Mesendoderm (in vitro differentiated cells): ENCODE measurements around the gene SKOR1.

Experiments used
- DNase-seq: peaks from one replicate; pipeline ENCODE4 v3.0.0; 2013
- H2AK5ac ChIP-seq: 2 replicates; pipeline ENCODE4 v1.6.1; 2013; ENCODE audit warnings: low read length, inconsistent platforms
- H2BK120ac ChIP-seq: 2 replicates; pipeline ENCODE4 v1.6.1; 2013; ENCODE audit warnings: low read depth, mild to moderate bottlenecking, low read length, moderate library complexity, mixed read lengths
- H2BK15ac ChIP-seq: replicated peaks from 2 replicates; pipeline ENCODE4 v1.6.1; 2013; ENCODE audit warnings: low read depth, mild to moderate bottlenecking, moderate library complexity
- H2BK5ac ChIP-seq: 2 replicates; pipeline ENCODE4 v1.6.1; 2013; ENCODE audit warnings: low read length, inconsistent platforms
- H3K18ac ChIP-seq: 2 replicates; pipeline ENCODE4 v1.6.1; 2013; ENCODE audit warnings: mild to moderate bottlenecking, low read length, mixed read lengths
- H3K23ac ChIP-seq: one replicate; pipeline ENCODE4 v1.6.1; 2013; ENCODE audit warnings: low read length
- H3K27ac ChIP-seq: 2 replicates; pipeline ENCODE4 v1.5.1; 2013; ENCODE audit warnings: low read depth, mild to moderate bottlenecking, inconsistent platforms, low read length, moderate library complexity
- H3K27me3 ChIP-seq: 2 replicates; pipeline ENCODE4 v1.6.1; 2013; ENCODE audit warnings: low read length, control low read depth, mild to moderate bottlenecking, inconsistent platforms; ENCODE audit not compliant: insufficient read depth, poor library complexity
- H3K36me3 ChIP-seq: 2 replicates; pipeline ENCODE4 v1.6.1; 2013; ENCODE audit warnings: low read length, inconsistent platforms; ENCODE audit not compliant: control insufficient read depth, insufficient read depth
- H3K4ac ChIP-seq: one replicate; pipeline ENCODE4 v1.6.1; 2013; ENCODE audit warnings: low read depth, mild to moderate bottlenecking, low read length, moderate library complexity
- H3K4me1 ChIP-seq: 2 replicates; pipeline ENCODE4 v1.6.1; 2013; ENCODE audit warnings: low read depth, low read length, inconsistent platforms; ENCODE audit not compliant: control insufficient read depth
- H3K4me2 ChIP-seq: 2 replicates; pipeline ENCODE4 v1.6.1; 2013; ENCODE audit warnings: low read length
- H3K4me3 ChIP-seq: 2 replicates; pipeline ENCODE4 v1.5.1; 2013; ENCODE audit warnings: mild to moderate bottlenecking, low read length
- H3K56ac ChIP-seq: one replicate; pipeline ENCODE4 v1.6.1; 2013; ENCODE audit warnings: low read length
- H3K79me1 ChIP-seq: 2 replicates; pipeline ENCODE4 v1.6.1; 2013; ENCODE audit warnings: low read length, inconsistent platforms
- H3K79me2 ChIP-seq: 2 replicates; pipeline ENCODE4 v1.6.1; 2013; ENCODE audit warnings: mild to moderate bottlenecking, low read length; ENCODE audit not compliant: control insufficient read depth, insufficient read depth
- H3K9ac ChIP-seq: 2 replicates; pipeline ENCODE4 v1.6.1; 2013; ENCODE audit warnings: low read length, inconsistent platforms
- H4K5ac ChIP-seq: one replicate; pipeline ENCODE4 v1.6.1; 2013; ENCODE audit warnings: low read length
- H4K8ac ChIP-seq: one replicate; pipeline ENCODE4 v1.6.1; 2013; ENCODE audit warnings: low read depth, mild to moderate bottlenecking, control low read depth, low read length, moderate library complexity
- WGBS: extraction: QIAGEN DNeasy Blood & Tissue Kit; methylation state at CpG from one replicate; pipeline ENCODE4 v1.1.7; 2013; ENCODE audit warnings: low lambda C conversion rate, missing lambda C conversion rate; ENCODE audit not compliant: insufficient coverage; ENCODE audit errors: extremely low coverage; 5-methylcytosine and 5-hydroxymethylcytosine counted together

SKOR1 gene

GRCh38 chr15:67805666-67806516 lies 19.4 kb upstream of the SKOR1 start:
- no peak overlapping the region for H2BK15ac ChIP-seq
- no peaks in the 10 kb centered on the region for H3K36me3 ChIP-seq
- H3K23ac ChIP-seq, result peak overlapping the region; percentile 6
- no peak overlapping the region for H4K8ac ChIP-seq
- H3K79me1 ChIP-seq, result no peaks in the 10 kb centered on the region
- no peak for DNase-seq
- no peak overlapping the region for H4K5ac ChIP-seq
- no peak overlapping the region for H2AK5ac ChIP-seq
- no peak overlapping the region for H3K56ac ChIP-seq
- H3K18ac ChIP-seq, result no peak overlapping the region
- H3K27me3 ChIP-seq, result no peaks in the 10 kb centered on the region
- no CpG with 5 or more reads among the region's 16 CpGs for WGBS
- no peak overlapping the region for H2BK5ac ChIP-seq
- no peak overlapping the region for H2BK120ac ChIP-seq
- no peak overlapping the region for H3K4ac ChIP-seq
- H3K79me2 ChIP-seq, result no peaks in the 10 kb centered on the region
- H3K4me3 ChIP-seq, result no peak overlapping the region
- no peak overlapping the region for H3K9ac ChIP-seq
- no peak overlapping the region for H3K4me2 ChIP-seq
- H3K4me1 ChIP-seq, result peaks cover 6% of the 10 kb centered on the region
- H3K27ac ChIP-seq, result no peak overlapping the region

DNA sequence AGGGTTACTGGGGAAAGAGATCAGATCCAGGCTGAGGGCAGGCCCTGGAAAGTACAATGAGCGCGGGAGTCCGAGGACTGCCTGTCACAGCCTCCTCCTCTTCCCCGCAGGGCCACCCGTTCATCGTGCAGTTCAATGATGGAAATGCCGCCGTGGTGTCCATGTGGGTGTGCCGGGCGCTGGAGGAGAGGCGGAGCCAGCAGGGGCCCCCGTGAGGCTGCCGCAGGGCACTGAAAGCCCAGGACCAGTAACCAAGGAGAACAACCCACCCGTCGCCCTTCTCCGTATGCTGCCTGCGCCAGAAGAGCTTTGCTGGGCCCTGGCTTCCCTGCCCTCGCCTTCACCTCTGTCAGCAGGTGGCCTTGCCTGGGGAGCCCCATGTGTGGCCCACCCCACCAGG lies 18.8 kb upstream of the SKOR1 start:
- Histone ChIP-seq H2BK15ac (no peak overlapping the region), H3K4ac (no peak overlapping the region), H3K36me3 (no peaks in the 10 kb centered on the region), H3K27ac (no peak overlapping the region), H4K5ac (no peak overlapping the region), H3K56ac (no peak overlapping the region), H3K27me3 (no peaks in the 10 kb centered on the region), H3K79me1 (no peaks in the 10 kb centered on the region), H2AK5ac (no peak overlapping the region), H3K23ac (no peak overlapping the region), H2BK5ac (no peak overlapping the region), H3K18ac (no peak overlapping the region), H3K4me2 (no peak overlapping the region), H2BK120ac (no peak overlapping the region), H3K4me1 (peaks cover 6% of the 10 kb centered on the region), H3K4me3 (no peak overlapping the region), H4K8ac (no peak overlapping the region), H3K79me2 (no peaks in the 10 kb centered on the region), H3K9ac (no peak overlapping the region)
- no CpG with 5 or more reads among the region's 18 CpGs for WGBS
- DNase-seq, result no peak

DNA sequence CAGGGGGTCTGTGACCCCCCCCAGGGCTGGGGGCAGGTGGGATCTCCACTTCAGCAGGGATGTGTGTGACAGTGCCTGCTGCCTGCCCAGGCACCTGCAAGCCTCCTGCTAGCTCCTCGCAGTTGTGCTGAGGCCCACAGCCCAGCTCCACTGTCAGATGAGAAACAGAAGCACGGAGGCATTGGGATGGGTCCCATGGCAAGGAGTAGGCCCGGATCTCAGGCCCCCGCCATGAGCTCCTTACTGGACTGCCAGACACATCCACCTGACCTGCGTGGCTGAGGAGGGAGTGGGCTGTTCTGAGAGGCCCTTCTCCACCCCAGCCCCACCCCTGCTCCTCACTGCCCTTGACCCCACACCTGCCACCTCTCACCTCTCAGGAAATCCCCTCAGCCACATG lies 18.2 kb upstream of the SKOR1 start:
- Histone ChIP-seq H2BK120ac (no peak overlapping the region), H3K4me2 (no peak overlapping the region), H3K4me1 (peaks cover 6% of the 10 kb centered on the region), H3K9ac (no peak overlapping the region), H3K56ac (no peak overlapping the region), H3K36me3 (no peaks in the 10 kb centered on the region), H3K23ac (no peak overlapping the region), H3K79me1 (no peaks in the 10 kb centered on the region), H2AK5ac (no peak overlapping the region), H3K27me3 (no peaks in the 10 kb centered on the region), H3K27ac (no peak overlapping the region), H3K4ac (no peak overlapping the region), H3K79me2 (no peaks in the 10 kb centered on the region), H4K5ac (no peak overlapping the region), H3K18ac (no peak overlapping the region), H4K8ac (no peak overlapping the region), H3K4me3 (no peak overlapping the region), H2BK5ac (no peak overlapping the region), H2BK15ac (no peak overlapping the region)
- DNase-seq, result no peak
- no CpG with 5 or more reads among the region's 5 CpGs for WGBS

GRCh38 chr15:67807836-67808235 lies 17.5 kb upstream of the SKOR1 start:
- H3K4me3 ChIP-seq, result no peak overlapping the region
- no peaks in the 10 kb centered on the region for H3K27me3 ChIP-seq
- H3K4me1 ChIP-seq, result peaks cover 6% of the 10 kb centered on the region

DNA sequence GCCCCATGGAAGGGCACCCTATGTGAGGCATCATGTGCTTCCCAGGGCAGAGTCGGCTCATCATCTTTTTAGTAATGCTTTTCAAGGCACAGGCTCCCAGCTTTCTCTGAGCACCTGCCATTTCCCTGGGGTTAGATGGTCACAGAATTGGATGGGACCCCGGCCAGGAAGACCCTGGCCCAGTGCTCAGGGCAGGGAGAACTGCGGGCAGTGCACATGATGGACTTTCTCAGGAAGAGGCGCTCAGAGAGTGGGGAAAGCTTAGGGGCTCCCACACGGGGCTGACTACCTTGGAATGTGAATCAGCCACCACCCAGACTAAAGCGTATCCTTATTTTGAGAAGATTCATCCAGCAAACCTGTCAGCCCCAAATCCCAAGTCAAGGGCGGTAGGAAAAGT lies 16.5 kb upstream of the SKOR1 start:
- WGBS, result no CpG with 5 or more reads among the region's 7 CpGs
- H3K79me1 ChIP-seq, result no peaks in the 10 kb centered on the region
- peaks cover 6% of the 10 kb centered on the region for H3K4me1 ChIP-seq
- no peak overlapping the region for H3K9ac ChIP-seq
- H2BK15ac ChIP-seq, result no peak overlapping the region
- no peak overlapping the region for H3K4me3 ChIP-seq
- no peak overlapping the region for H3K4me2 ChIP-seq
- no peak overlapping the region for H2BK120ac ChIP-seq
- no peak overlapping the region for H4K8ac ChIP-seq
- no peak overlapping the region for H3K56ac ChIP-seq
- H2AK5ac ChIP-seq, result no peak overlapping the region
- no peaks in the 10 kb centered on the region for H3K79me2 ChIP-seq
- H3K36me3 ChIP-seq, result no peaks in the 10 kb centered on the region
- no peak overlapping the region for H2BK5ac ChIP-seq
- H3K27me3 ChIP-seq, result no peaks in the 10 kb centered on the region
- H3K23ac ChIP-seq, result no peak overlapping the region
- no peak overlapping the region for H3K27ac ChIP-seq
- no peak overlapping the region for H3K4ac ChIP-seq
- no peak for DNase-seq
- H3K18ac ChIP-seq, result no peak overlapping the region
- H4K5ac ChIP-seq, result no peak overlapping the region

More at GRCh38 chr15:67807836-67808235, 17.5 kb upstream of the SKOR1 start:
- Histone ChIP-seq H2BK5ac (no peak overlapping the region), H4K5ac (no peak overlapping the region), H3K36me3 (no peaks in the 10 kb centered on the region), H3K4me2 (no peak overlapping the region), H3K56ac (no peak overlapping the region), H3K79me1 (no peaks in the 10 kb centered on the region), H3K4ac (no peak overlapping the region), H2BK120ac (no peak overlapping the region), H3K27ac (no peak overlapping the region), H3K9ac (no peak overlapping the region), H3K79me2 (no peaks in the 10 kb centered on the region), H2BK15ac (no peak overlapping the region), H2AK5ac (no peak overlapping the region), H3K18ac (no peak overlapping the region), H3K23ac (no peak overlapping the region), H4K8ac (no peak overlapping the region)
- no peak for DNase-seq
- WGBS, result no CpG with 5 or more reads among the region's 7 CpGs

DNA sequence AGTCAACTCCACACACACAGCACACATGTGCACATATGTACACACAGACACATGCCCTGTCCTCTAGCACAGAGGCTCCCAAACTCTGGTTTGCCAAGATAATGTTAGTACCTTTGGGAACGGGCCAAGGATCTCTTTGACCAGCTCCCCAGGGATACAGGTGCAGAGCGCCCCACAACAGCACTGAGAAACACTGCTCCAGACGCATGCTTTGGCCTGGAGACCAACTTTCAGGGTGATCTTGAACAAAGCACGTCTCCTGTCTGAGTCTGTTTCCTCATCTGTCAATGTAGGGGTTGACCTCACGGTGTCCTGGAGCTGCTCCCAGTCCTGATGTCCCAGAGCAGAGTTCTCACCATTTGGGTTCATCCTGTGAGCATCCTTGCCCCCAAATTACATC lies 15.9 kb upstream of the SKOR1 start:
- no peaks in the 10 kb centered on the region for H3K79me2 ChIP-seq
- no peak for DNase-seq
- no peak overlapping the region for H3K23ac ChIP-seq
- no peak overlapping the region for H2BK120ac ChIP-seq
- no peak overlapping the region for H2AK5ac ChIP-seq
- H3K18ac ChIP-seq, result no peak overlapping the region
- H4K8ac ChIP-seq, result no peak overlapping the region
- H3K4me2 ChIP-seq, result no peak overlapping the region
- H3K9ac ChIP-seq, result no peak overlapping the region
- H3K27me3 ChIP-seq, result no peaks in the 10 kb centered on the region
- H4K5ac ChIP-seq, result no peak overlapping the region
- no peak overlapping the region for H3K4me3 ChIP-seq
- no peaks in the 10 kb centered on the region for H3K36me3 ChIP-seq
- H3K79me1 ChIP-seq, result no peaks in the 10 kb centered on the region
- H3K4me1 ChIP-seq, result peaks cover 6% of the 10 kb centered on the region
- WGBS, result no CpG with 5 or more reads among the region's 5 CpGs
- H3K56ac ChIP-seq, result no peak overlapping the region
- no peak overlapping the region for H3K27ac ChIP-seq
- no peak overlapping the region for H3K4ac ChIP-seq
- H2BK5ac ChIP-seq, result no peak overlapping the region
- H2BK15ac ChIP-seq, result no peak overlapping the region
